AG09319 (cell line): Measurements from ENCODE around the gene RNPEPL1.

Experiments used
- DNase-seq: peaks from one replicate; pipeline ENCODE4 v3.0.0-alpha.2; 2010; ENCODE audit warnings: low read depth; ENCODE audit errors: extremely low read depth
- CTCF ChIP-seq: IDR thresholded peaks from 2 replicates; pipeline ENCODE4 v1.5.1; 2011; ENCODE audit warnings: low read depth, mild to moderate bottlenecking, inconsistent platforms, low read length, moderate library complexity

The RNPEPL1 gene

DNA sequence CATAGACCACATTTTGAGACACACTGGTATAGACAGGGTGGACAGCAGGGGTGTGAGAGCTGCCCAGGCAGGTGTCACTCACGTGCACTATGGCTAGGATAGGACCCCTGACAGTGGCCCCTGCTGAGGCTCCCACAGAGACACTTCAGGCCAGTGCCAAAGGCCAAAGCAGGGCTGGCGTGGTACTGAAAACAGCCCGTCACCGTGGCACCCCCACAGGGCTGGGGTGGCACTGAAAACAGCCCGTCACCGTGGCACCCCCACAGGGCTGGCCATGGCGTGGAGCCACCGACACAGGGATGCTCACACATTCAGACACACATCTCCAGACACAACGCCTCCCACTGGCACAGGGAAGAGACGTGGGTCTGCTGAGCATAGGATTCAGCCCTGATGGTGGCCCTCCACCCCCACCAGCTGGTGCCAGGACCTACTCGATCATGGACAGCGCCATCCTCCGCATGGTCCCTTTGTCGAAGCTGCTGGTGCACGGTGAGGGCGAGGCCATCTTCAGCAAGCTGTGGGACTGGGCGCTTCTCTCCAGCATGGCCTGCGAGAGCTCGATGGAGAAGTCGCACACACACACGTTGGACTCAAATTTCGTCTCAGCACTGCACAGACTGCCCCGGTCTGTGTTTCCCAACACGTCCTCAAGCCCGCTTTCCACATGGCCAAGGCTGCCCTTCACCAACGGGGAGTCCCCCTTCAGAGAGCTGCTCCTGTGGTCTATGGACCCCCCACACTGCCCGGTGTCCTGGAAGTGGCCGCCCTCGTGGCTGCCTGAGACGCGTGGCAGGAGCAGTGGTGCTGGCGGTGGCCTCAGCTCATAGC lies 44.6 kb upstream of the RNPEPL1 start:
- no peak for DNase-seq
- TF ChIP-seq CTCF, result no peak

DNA sequence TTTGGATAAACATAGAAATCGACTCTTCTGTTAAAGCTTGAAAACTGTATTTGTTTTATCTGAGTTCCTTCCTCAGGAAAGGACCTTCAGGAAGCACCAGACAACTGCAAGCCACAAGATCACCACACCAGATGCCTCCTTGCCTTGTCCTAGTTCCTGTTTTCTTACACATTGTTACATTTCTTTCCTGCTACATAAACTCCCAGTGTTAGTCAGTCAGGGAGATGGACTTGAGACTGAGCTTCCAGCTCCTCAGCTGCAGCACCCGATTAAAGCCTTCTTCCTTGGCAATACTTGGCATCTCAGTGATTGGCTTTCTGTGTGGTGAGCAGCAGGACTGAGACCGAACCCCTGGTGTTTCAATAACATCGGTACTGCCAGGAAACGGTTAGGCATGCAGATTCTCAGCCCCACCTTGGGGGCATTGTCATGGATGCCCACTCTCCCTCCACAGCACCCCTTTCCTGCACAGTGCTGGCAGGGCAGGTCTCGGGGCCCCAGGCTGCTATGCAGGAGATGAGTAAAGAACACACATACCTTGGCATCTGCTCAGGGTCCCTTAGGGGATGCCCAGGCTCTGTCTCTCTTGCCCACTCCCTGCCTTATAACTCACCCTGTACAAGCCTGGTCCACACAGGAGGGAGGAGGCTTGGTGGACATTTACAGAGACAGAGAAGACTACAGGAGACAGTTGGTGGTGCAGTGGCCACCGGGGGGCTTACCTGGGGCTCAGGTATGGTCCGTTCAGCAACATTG lies 43.1 kb upstream of the RNPEPL1 start:
- TF ChIP-seq CTCF, result no peak

DNA sequence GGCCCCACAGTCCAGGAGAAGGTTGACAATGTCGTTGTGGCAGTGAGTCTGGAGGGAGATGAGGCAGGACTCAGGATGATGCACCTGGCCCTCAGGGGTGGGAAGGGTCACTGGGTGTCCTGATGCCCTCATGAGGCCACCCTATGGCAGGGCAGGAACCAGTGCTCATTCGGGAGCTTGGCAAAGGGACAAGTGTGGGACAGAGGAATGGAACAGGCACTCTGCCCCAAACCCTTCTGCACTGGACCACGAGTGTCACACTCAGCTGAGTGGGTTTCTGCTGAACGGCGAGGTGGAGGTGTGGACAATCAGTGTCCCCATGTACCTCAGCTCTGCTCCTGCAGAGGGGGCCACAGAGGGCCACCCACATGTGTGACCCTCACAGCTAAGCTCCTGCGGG lies 42.5 kb upstream of the RNPEPL1 start:
- no peak for TF ChIP-seq CTCF
- DNase-seq, result no peak

More for the DNA sequence above, 43.1 kb upstream of the RNPEPL1 start:
- no peak for DNase-seq

DNA sequence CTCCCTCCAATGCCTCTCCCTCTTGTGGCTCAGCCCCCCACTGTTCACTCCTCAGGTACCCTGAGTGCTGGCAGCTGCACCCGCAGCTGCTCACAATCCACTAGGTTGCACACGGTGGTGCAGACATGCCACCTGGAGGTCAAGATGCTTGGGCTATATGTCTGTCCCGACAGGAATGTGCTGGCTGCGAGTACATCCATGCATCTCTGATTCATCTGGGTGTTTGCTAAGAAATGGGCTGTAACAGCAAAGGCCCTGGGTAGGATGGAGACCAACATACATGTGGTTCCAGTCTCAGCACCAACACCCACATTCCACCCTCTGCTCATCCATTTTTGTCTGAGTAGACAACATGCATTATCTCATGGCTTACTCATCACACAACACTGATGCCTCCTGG lies 41.8 kb upstream of the RNPEPL1 start:
- TF ChIP-seq CTCF, result no peak
- no peak for DNase-seq

DNA sequence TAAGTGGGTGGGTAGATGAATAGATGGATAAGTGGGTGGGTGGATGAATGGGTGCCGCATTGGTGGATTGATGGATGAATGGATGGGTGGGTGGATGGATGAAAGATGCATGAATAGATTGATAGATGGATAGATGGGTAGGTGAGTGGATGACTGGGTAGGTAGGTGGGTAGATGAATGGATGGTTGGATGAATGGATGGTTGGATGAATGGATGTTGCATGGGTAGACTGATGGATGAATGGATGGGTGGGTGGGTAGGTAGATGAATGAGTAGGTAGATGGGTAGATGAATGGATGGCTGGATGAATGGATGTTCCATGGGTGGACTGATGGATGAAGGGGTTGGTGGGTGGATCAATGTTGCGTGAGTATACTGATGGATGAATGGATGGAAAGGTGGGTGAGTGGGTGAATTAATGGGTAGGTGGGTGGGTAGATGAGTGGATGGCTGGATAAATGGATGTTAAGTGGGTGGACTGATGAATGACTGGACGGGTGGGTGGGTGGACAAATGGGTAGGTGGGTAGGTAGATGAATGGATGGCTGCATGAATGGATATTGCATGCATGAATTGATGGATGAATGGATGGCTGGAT lies 41.0 kb upstream of the RNPEPL1 start:
- DNase-seq, result no peak
- TF ChIP-seq CTCF, result no peak

GRCh38 chr2:240528406-240529040 lies 39.8 kb upstream of the RNPEPL1 start:
- DNase-seq, result no peak
- no peak for TF ChIP-seq CTCF
